Immature natural killer cell (primary cell): ENCODE data around the gene ARHGEF12. TPM values are rescaled to one million over a fixed set of nuclear protein-coding genes. Genes with fewer than 3 reads are reported as not detected.
A peak's percentile ranks its signal among the peaks of the same experiment; 100 is the strongest.

ENCODE experiments used
- DNase-seq, 3 donors: peaks; one replicate each; pipeline ENCODE4 v3.0.0; 2022; ENCODE audit warnings: mixed read lengths in 1 of 3
- H3K27ac Mint-ChIP-seq, 6 donors: one replicate each; pipeline ENCODE4 v1.8.0; 2020; ENCODE audit warnings: mixed read lengths in 6 of 6, mild to moderate bottlenecking in 5 of 6, inconsistent platforms in 4 of 6, moderate library complexity in 3 of 6
- H3K27me3 Mint-ChIP-seq, 3 donors: one replicate each; pipeline ENCODE4 v1.8.0; 2020 to 2021; ENCODE audit warnings: low read depth in 3 of 3, mild to moderate bottlenecking in 3 of 3, mixed read lengths in 3 of 3, moderate library complexity in 3 of 3, inconsistent platforms in 1 of 3
- H3K36me3 Mint-ChIP-seq, 3 donors: one replicate each; pipeline ENCODE4 v1.8.0; 2020; ENCODE audit warnings: mixed read lengths in 3 of 3, inconsistent platforms in 2 of 3, mild to moderate bottlenecking in 2 of 3
- H3K4me1 Mint-ChIP-seq, 2 donors: one replicate each; pipeline ENCODE4 v1.8.0; 2020; ENCODE audit warnings: inconsistent platforms in 2 of 2, mild to moderate bottlenecking in 2 of 2, mixed read lengths in 2 of 2, moderate library complexity in 1 of 2
- H3K4me3 Mint-ChIP-seq, 5 donors: one replicate each; pipeline ENCODE4 v1.8.0; 2020; ENCODE audit warnings: mild to moderate bottlenecking in 5 of 5, mixed read lengths in 5 of 5, inconsistent platforms in 3 of 5, moderate library complexity in 3 of 5
- H3K9me3 Mint-ChIP-seq, 6 donors: one replicate each; pipeline ENCODE4 v1.8.0; 2020; ENCODE audit warnings: mild to moderate bottlenecking in 6 of 6, mixed read lengths in 6 of 6, inconsistent platforms in 4 of 6, moderate library complexity in 3 of 6
- polyA plus RNA-seq, 3 donors: library from polyadenylated mRNA; unstranded; fragments of 300-500 nt; fragmentation: Illumina TruSeq; gene quantifications; one replicate each; pipeline ENCODE4 v1.2.3, GENCODE V29; 2021

Gene ARHGEF12
- polyA plus RNA-seq, 3 donors from 2014 or later: 1.1 to 12.2 (median 6.7) TPM

- Mint-ChIP-seq H3K36me3 (no peaks in the 10 kb centered on the region), H3K27ac (peak within 1 kb of the TSS in 2 of 6 donors; percentile 5 to 67), H3K9me3 (no peaks in the 10 kb centered on the region), H3K4me3 (peak within 1 kb of the TSS; percentile 30 to 84 (median 72)), H3K27me3 (peaks cover 4 to 31% (median 14%) of the 10 kb centered on the region in 3 donors), H3K4me1 (peaks cover 6 to 19% of the 10 kb centered on the region in 2 donors)
- peak; percentile 77 to 80 (median 80) for DNase-seq
Measured at GRCh38 chr11:120511116-120511819, 175.1 kb downstream of the ARHGEF12 start, which contains the start of gene GRIK4. Gene GRIK4 (plus strand): TSS chr11:120511748. CDS start chr11:120660319, 148,571 bp downstream.

DNA sequence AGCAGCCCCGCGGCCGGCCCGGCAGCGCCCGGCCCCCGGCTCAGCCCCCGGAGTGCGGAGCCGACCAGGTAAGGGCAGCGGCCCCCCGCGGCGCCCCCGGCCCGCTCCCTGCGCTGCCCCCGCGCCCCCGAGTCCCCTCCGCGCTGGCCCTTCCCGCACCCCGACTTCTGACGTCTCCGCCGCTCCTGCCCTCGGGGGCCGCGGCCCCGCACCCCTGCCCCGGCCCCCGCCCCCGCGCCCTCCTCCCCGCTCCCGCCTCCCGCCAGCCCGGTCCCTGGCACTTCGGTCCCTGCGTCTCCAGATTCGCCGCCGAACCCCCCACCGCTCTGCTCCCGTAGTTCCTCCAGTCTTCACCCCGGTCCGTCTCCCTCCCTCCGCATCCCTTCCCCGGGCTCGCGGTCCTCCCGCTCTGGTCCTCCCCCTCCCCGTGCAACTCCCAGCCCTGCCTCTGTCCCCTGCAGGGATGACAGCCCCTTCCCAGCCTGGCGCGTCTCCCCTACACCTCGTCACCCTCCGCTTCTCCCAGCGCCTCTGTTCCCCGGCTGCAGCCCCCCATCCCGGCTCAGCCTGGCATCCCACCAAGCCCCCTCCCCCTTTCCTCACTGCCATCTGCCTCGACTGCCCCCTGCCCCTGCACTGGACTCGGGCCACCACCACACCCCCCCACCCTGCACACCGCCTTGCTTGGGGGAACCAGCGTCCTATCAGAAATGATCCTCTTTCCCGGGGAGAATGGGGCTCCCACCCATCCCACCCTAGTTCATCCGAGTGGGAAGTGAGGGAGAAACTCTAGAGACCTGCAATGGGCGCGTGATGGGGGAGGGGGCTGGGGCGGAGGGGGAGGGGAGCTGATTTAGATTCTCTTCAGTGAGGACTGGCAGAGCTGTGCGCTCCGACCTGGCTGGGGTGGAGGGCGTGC lies 175.9 kb downstream of the ARHGEF12 start:
- peaks cover 6 to 22% of the 10 kb centered on the region in 2 donors for H3K4me1 Mint-ChIP-seq
- peak overlapping the region in 1 of 6 donors; percentile 67 for H3K27ac Mint-ChIP-seq
- DNase-seq: no peak
- no peaks in the 10 kb centered on the region for H3K9me3 Mint-ChIP-seq
- peaks cover 4 to 29% (median 14%) of the 10 kb centered on the region in 3 donors for H3K27me3 Mint-ChIP-seq
- H3K36me3 Mint-ChIP-seq: no peaks in the 10 kb centered on the region
- peak overlapping the region; percentile 30 to 84 (median 72) for H3K4me3 Mint-ChIP-seq

DNA sequence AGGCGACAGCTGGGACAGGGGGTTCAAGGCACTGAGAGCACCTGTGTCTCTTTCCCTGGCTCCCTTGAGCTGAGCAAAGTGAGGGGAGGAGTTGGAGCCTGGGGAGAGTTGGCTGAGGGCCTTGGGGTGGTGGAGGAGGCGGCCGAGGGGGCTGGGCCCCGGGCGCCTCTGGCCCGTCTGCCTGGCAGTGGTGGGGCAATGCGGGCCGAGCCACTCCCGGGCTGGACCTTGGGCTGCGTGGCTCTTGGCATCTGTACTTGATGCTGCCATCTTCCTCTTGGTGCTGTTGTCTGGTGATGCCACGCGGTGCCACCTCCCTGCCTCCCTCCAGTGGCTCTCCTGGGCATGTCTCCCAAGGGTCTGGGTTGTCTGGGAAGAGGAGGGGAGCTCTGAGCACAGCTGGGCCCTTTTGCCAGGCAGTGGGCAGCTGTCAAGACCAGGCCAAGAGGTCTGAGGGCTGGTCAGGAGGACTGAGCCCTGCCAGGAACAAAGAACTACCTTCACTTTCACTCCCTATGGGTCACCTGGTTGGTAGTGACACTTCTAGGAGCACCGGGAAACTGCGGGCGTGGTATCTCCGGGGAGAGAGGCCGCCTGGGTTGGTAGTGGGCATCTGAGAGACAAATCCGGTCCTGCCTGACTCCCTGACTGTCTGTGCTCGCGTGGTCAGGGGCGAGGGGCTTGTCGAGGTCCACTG lies 176.7 kb downstream of the ARHGEF12 start:
- no peak overlapping the region for H3K27ac Mint-ChIP-seq
- H3K9me3 Mint-ChIP-seq: no peaks in the 10 kb centered on the region
- peaks cover 4 to 33% (median 14%) of the 10 kb centered on the region in 3 donors for H3K27me3 Mint-ChIP-seq
- peak overlapping the region; percentile 44 to 84 (median 72) for H3K4me3 Mint-ChIP-seq
- peak in 1 of 3 donors; percentile 4 for DNase-seq
- H3K4me1 Mint-ChIP-seq: peaks cover 6 to 22% of the 10 kb centered on the region in 2 donors
- H3K36me3 Mint-ChIP-seq: no peaks in the 10 kb centered on the region

DNA sequence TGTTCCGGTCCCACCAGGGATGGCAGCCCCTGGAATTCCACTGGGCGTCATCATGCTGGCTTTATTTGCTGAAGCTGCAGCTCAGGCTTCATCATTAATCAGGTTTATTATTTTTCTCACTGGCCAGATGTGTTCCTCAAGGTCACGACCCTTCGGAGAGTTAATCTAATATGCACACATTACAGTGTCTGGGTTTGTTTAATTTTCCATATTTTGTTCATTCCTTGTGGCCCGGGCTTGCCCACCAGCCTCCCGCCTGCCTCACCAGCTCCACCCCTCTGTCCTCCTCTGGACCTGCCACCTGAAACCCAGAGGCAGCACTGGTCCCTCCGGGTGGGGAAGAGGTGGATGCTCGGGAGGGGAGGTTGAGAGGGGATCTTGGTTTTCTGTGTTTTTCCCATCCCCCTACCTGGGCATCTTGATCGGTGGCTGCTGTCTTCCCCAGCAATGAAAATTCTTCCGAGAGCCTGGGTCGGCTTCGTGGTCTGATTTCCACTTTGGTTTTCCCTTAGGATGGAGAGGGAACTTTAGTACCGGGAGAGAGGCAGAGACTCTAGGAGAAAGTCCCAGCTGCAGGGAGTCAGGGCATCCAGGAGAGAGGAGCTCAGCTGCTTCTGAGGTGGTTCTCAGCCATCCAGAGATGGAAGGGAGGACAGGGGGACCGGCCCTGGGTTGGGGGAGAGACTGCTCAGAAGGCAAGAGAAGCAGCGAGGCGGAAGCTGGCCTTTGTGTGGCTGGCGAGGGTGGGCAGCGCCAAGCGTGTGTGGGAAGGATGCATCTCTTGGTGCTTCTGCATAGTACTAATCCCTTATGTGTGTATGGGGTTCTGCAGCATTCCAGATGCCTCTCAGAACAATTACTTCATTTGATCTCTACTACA lies 177.5 kb downstream of the ARHGEF12 start:
- Mint-ChIP-seq H3K4me3 (peak overlapping the region; percentile 64 to 84 (median 72)), H3K27ac (peak overlapping the region in 1 of 6 donors; percentile 62), H3K9me3 (no peaks in the 10 kb centered on the region), H3K4me1 (peaks cover 6 to 22% of the 10 kb centered on the region in 2 donors), H3K36me3 (no peaks in the 10 kb centered on the region), H3K27me3 (peaks cover 4 to 30% (median 10%) of the 10 kb centered on the region in 3 donors)
- DNase-seq: no peak

DNA sequence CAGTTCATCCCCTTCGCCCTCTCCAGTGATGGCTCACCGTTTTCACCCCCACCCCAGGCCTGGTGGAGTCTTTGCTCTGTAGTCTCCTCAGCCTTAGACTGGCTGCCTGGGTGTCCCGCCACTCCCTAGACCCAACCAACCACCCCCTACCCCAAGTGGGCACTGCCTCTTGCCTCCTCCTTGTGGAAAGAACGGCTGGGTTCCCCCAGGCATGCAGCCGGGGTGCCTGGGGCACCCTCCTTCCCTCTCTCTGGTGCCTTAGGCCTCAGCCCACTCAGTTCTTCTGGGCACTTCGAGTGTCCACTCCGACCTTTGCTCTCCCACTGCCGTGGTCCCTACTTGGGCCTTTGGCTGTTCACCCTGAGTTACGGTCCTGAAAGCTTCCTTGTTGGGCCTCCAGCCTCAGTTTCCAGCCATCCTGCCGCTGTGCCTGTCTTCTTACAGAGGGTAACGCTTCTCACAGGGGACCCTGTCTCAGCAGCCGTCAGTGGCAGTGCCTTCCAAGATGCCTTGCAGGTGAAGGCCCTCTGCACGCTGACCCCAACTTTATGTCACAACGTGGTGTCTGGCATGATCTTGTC lies 178.4 kb downstream of the ARHGEF12 start:
- no peak for DNase-seq
- H3K4me1 Mint-ChIP-seq: peaks cover 6 to 22% of the 10 kb centered on the region in 2 donors
- no peaks in the 10 kb centered on the region for H3K9me3 Mint-ChIP-seq
- H3K27me3 Mint-ChIP-seq: peaks cover 2 to 24% (median 6%) of the 10 kb centered on the region in 3 donors
- H3K4me3 Mint-ChIP-seq: peak overlapping the region in 2 of 5 donors; percentile 46 to 49
- H3K27ac Mint-ChIP-seq: no peak overlapping the region
- H3K36me3 Mint-ChIP-seq: no peaks in the 10 kb centered on the region

DNA sequence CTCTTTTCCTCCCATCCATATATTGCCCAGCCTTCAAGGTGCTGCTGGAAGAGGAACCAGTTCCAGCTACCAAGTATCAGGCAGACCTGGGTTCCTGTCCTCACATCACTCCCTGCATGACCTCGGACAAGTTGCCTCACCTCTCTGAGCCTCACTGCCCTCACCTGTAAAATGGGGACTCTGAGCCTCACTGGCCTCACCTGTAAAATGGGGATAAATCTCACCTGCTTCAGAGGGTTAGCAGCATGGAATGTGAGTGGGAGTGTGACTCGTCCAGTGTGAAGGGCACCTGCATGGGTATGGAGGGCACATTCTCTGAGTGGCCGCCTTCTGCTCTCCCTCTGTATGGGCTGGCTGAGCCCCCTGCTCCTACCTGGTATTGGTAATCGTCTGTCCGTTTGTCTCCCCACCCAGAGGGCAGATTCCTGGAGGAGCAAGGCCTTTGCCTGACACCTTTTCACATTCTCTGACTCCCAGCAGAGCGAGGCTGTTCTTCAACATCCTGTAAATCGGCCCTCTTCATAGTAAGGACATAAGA lies 179.0 kb downstream of the ARHGEF12 start:
- Mint-ChIP-seq H3K27ac (no peak overlapping the region), H3K36me3 (no peaks in the 10 kb centered on the region), H3K4me1 (peaks cover 6 to 22% of the 10 kb centered on the region in 2 donors), H3K9me3 (no peaks in the 10 kb centered on the region), H3K27me3 (peaks cover 0 to 22% (median 6%) of the 10 kb centered on the region in 3 donors), H3K4me3 (peak overlapping the region in 1 of 5 donors; percentile 20)
- no peak for DNase-seq

DNA sequence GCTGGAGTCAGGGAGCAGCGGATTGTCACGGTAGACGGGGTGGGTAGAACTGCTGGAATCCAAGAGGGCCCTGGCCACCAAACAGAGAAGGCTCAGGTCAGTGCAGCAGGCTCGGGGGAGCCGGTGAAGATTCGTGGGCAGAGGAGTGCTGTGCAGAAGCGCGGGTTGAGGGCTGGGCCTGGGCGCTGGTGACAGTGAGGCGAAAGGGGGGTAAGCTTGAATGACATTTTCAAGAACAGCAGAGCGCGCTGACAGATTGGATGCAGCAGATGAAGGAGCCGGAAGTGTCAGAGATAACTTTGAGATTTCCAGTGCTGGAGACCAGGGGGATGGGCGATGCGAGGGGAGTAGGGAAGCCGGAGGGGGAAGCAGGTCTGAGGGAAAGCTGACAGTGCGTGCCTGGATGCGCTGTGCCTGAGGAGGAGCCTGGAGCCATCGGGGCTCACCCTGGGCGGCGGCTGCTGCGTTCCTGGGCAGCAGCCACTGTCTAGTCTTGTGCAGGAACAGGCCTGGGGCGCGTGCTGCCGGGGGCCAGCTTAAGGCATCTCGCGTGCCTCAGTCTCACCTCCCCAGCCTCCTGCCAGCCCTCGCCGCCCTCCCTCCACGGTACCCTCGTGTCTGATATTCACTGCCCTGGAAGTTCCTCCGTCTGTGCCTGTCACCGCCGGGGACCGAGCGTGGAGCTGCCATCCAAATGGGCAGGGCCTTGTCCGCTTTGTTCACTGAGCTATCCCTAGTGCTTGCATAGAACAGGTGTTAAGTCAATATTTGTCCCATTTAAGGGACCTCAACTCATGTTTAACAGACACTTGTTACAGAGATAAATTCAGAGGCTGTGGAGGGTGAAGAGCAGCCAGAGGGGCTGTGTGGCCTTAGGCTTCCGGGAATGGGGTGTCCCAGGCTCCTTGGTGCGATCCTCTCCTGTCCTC lies 180.5 kb downstream of the ARHGEF12 start:
- DNase-seq: no peak
- Mint-ChIP-seq H3K9me3 (no peaks in the 10 kb centered on the region), H3K27ac (peak overlapping the region in 2 of 6 donors; percentile 25 to 45), H3K27me3 (peaks cover 0 to 16% (median 4%) of the 10 kb centered on the region in 3 donors), H3K4me3 (peak overlapping the region in 1 of 5 donors; percentile 33), H3K36me3 (no peaks in the 10 kb centered on the region), H3K4me1 (peaks cover 0 to 19% of the 10 kb centered on the region in 2 donors)

GRCh38 chr11:120517390-120517761 lies 181.2 kb downstream of the ARHGEF12 start:
- H3K27me3 Mint-ChIP-seq: peaks cover 0 to 16% (median 4%) of the 10 kb centered on the region in 3 donors
- no peak overlapping the region for H3K4me3 Mint-ChIP-seq
- no peaks in the 10 kb centered on the region for H3K9me3 Mint-ChIP-seq
- H3K27ac Mint-ChIP-seq: no peak overlapping the region
- no peaks in the 10 kb centered on the region for H3K36me3 Mint-ChIP-seq
- peaks cover 0 to 19% of the 10 kb centered on the region in 2 donors for H3K4me1 Mint-ChIP-seq
- no peak for DNase-seq

- Mint-ChIP-seq H3K27me3 (peaks cover 0 to 16% (median 4%) of the 10 kb centered on the region in 3 donors), H3K4me1 (peaks cover 0 to 17% of the 10 kb centered on the region in 2 donors), H3K9me3 (no peaks in the 10 kb centered on the region), H3K27ac (no peak overlapping the region), H3K4me3 (no peak overlapping the region), H3K36me3 (no peaks in the 10 kb centered on the region)
- no peak for DNase-seq
Measured at GRCh38 chr11:120517801-120518291, 181.6 kb downstream of the ARHGEF12 start.

- H3K36me3 Mint-ChIP-seq: no peaks in the 10 kb centered on the region
- no peak for DNase-seq
Measured at GRCh38 chr11:120518356-120518755, 182.1 kb downstream of the ARHGEF12 start.

DNA sequence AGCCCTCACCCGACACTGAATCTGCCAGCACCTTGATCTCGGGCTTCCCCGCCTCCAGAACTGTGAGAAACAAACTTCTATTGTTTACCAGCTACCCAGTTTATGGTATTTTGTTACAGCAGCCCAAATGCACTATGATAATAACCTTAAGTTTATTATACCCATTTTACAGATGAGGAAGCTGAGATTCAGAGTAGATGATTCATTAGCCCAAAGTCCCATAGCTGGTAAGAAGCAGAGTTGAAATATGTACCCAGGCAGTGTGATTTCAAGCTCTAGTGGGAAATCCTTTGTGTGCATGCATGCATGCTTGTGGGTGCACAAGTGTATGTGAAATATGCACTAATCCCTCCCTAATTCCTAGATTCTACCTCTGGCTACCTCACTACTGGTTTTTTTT lies 183.3 kb downstream of the ARHGEF12 start:
- H3K27ac Mint-ChIP-seq: no peak overlapping the region
- peaks cover 0 to 5% of the 10 kb centered on the region in 2 donors for H3K4me1 Mint-ChIP-seq
- no peaks in the 10 kb centered on the region for H3K9me3 Mint-ChIP-seq
- no peak for DNase-seq
- H3K27me3 Mint-ChIP-seq: peaks cover 0 to 18% (median 0%) of the 10 kb centered on the region in 3 donors
- no peak overlapping the region for H3K4me3 Mint-ChIP-seq
- H3K36me3 Mint-ChIP-seq: no peaks in the 10 kb centered on the region

More at GRCh38 chr11:120518356-120518755, 182.1 kb downstream of the ARHGEF12 start:
- H3K4me1 Mint-ChIP-seq: peaks cover 0 to 11% of the 10 kb centered on the region in 2 donors
- peaks cover 0 to 17% (median 1%) of the 10 kb centered on the region in 3 donors for H3K27me3 Mint-ChIP-seq
- no peaks in the 10 kb centered on the region for H3K9me3 Mint-ChIP-seq
- H3K4me3 Mint-ChIP-seq: no peak overlapping the region
- H3K27ac Mint-ChIP-seq: no peak overlapping the region
